Sigmoid colon (tissue), 7 donors: ENCODE data around the gene INTS4. TPM values are rescaled to one million over a fixed set of nuclear protein-coding genes. Genes with fewer than 3 reads are reported as not detected.
"Not testable (repeated sequence)": the region's sequence is repeated elsewhere in the genome, so short reads cannot be mapped to it uniquely, and the experiment has no call there.

ENCODE experiments used
- DNase-seq: peaks from one replicate; pipeline ENCODE4 v3.0.0-alpha.2; 2019
- H3K27ac ChIP-seq, 4 donors: fragments of 200-600 bp; sonication (generic); one replicate each; pipeline ENCODE4 v1.5.1; 2016 to 2019; ENCODE audit warnings: mild to moderate bottlenecking in 1 of 4
- H3K27me3 ChIP-seq, 3 donors: fragments of 200-600 bp; sonication (generic); one replicate each; pipeline ENCODE4 v1.5.1; 2019; ENCODE audit warnings: mild to moderate bottlenecking in 1 of 3
- H3K36me3 ChIP-seq, 4 donors: fragments of 200-600 bp; sonication (generic); one replicate each; pipeline ENCODE4 v1.5.1; 2016 to 2019
- H3K4me1 ChIP-seq, 4 donors: fragments of 200-600 bp; sonication (generic); one replicate each; pipeline ENCODE4 v1.5.1; 2017 to 2019
- H3K4me3 ChIP-seq, 4 donors: fragments of 200-600 bp; sonication (generic); one replicate each; pipeline ENCODE4 v1.5.1; 2017 to 2019; ENCODE audit warnings: mild to moderate bottlenecking in 2 of 4, moderate library complexity in 1 of 4
- H3K9me3 ChIP-seq, 4 donors: fragments of 200-600 bp in 3 of 4; sonication (generic) in 3 of 4; one replicate each; pipeline versions ENCODE4 v1.5.1 to v1.6.1; 2013 to 2019
- CTCF ChIP-seq, 4 experiments: fragments of 450-650 bp in 3 of 4; fragments of 200-600 bp in 1 of 4; IDR thresholded peaks; one replicate each; pipeline ENCODE4 v1.5.1; 2016 to 2019; ENCODE audit warnings: antibody characterized with exemption in 4 of 4, mild to moderate bottlenecking in 3 of 4, moderate library complexity in 2 of 4
- EP300 ChIP-seq, 4 donors: sonication (generic); formaldehyde crosslinking; IDR thresholded peaks; one replicate each; pipeline ENCODE4 v1.6.1; 2017; ENCODE audit warnings: antibody characterized with exemption in 4 of 4
- POLR2A ChIP-seq, 2 donors: fragments of 450-650 bp; IDR thresholded peaks; one replicate each; pipeline ENCODE4 v1.6.1; 2016; ENCODE audit warnings: antibody characterized with exemption in 2 of 2, mild to moderate bottlenecking in 2 of 2, moderate library complexity in 2 of 2
- POLR2AphosphoS5 ChIP-seq, 4 donors: sonication (generic); formaldehyde crosslinking; IDR thresholded peaks; one replicate each; pipeline ENCODE4 v1.6.1; 2017; ENCODE audit warnings: antibody characterized with exemption in 4 of 4
- WGBS, 2 donors: extraction: QIAGEN DNeasy Blood & Tissue Kit; methylation state at CpG; one replicate each; pipeline ENCODE4 v1.1.7; 2013; 5-methylcytosine and 5-hydroxymethylcytosine counted together
- intact Hi-C: fragments of 100-400 bp; cut with DNase I; formaldehyde crosslinking; loops from one replicate; pipeline ENCODE4 v1.15.1; 2023
- polyA plus RNA-seq, 3 donors: library from polyadenylated mRNA; stranded (reverse); fragments of 200-250 nt; gene quantifications; one replicate each; pipeline ENCODE4 v1.2.3, GENCODE V29; 2013
- total RNA-seq, 4 donors: library from RNA; depleted of rRNA; stranded (reverse); fragments of >200 nt; gene quantifications; one replicate each; pipeline ENCODE4 v1.1.0, GENCODE V29; 2016
- donor health status: healthy with polysubstance abuse.
- donor health status: Bipolar disorder and iron deficiency.
- donor health status: healthy.

The INTS4 gene
- total and polyA plus RNA-seq, 7 donors = 11.1 to 32.1 (median 26.3) TPM

DNA sequence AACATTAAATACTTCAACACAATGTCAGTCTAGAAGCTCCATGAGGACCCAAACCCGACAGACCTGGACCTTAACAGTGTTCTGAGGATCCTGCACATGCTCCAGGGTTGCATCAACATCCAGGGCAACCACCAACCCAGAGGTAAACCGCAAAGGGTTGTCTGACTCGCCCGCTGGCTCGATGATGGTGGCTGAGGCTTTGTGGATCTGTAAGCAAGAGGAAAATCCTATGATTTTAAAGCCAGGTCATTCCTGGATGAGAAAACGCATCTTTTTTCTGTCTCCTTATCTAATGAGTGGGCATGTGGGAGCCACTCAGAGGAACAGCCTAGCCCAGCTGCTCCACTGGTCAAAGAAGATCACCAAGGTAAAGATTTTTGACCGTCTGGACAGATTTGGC is 103.2 kb downstream of the INTS4 start:
- DNase-seq, H3K4me3 ChIP-seq, H3K27me3 ChIP-seq, H3K27ac ChIP-seq, intact Hi-C loops, H3K9me3 ChIP-seq, H3K4me1 ChIP-seq: not testable (repeated sequence)
- peaks cover 0 to 35% (median 15%) of the 10 kb centered on the region in 4 donors for H3K36me3 ChIP-seq
- WGBS, 2 donors = 96 to 97% methylated on average over 7 of the region's 7 CpGs

GRCh38 chr11:77890619-77891056 is 103.8 kb downstream of the INTS4 start:
- 12 to 62% methylated on average over 4 of the region's 4 CpGs for WGBS, 2 donors
- H3K9me3 ChIP-seq, intact Hi-C loops, H3K27me3 ChIP-seq, DNase-seq, H3K27ac ChIP-seq, H3K4me3 ChIP-seq, H3K4me1 ChIP-seq: not testable (repeated sequence)
- H3K36me3 ChIP-seq = peaks cover 0 to 41% (median 20%) of the 10 kb centered on the region in 4 donors

GRCh38 chr11:77890100-77890614 is 104.3 kb downstream of the INTS4 start:
- H3K4me3 ChIP-seq, H3K4me1 ChIP-seq, H3K27ac ChIP-seq, intact Hi-C loops, H3K9me3 ChIP-seq, DNase-seq, H3K27me3 ChIP-seq: not testable (repeated sequence)
- H3K36me3 ChIP-seq = peaks cover 0 to 41% (median 21%) of the 10 kb centered on the region in 4 donors

DNA sequence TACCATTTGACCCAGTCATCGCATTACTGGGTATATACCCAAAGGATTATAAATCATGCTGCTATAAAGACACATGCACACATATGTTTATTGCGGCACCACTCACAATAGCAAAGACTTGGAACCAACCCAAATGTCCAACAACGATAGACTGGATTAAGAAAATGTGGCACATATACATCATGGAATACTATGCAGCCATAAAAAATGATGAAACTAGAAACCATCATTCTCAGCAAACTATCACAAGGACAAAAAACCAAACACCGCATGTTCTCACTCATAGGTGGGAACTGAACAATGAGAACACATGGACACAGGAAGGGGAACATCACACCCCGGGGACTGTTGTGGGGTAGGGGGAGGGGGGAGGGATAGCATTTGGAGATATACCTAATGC is 105.4 kb downstream of the INTS4 start:
- peaks cover 6 to 50% (median 21%) of the 10 kb centered on the region in 4 donors for H3K36me3 ChIP-seq
- WGBS, 2 donors = 93 to 95% methylated on average over 5 of the region's 5 CpGs
- intact Hi-C loops = not testable (repeated sequence)

GRCh38 chr11:77886401-77886800 is 108.1 kb downstream of the INTS4 start:
- H3K27ac ChIP-seq = no peak overlapping the region
- no peaks in the 10 kb centered on the region for H3K4me1 ChIP-seq
- intact Hi-C loops = no loop called here
- H3K9me3 ChIP-seq = no peaks in the 10 kb centered on the region
- H3K36me3 ChIP-seq = peaks cover 5 to 58% (median 15%) of the 10 kb centered on the region in 4 donors
- DNase-seq = no peak
- TF ChIP-seq POLR2AphosphoS5 (IDR thresholded peaks at IDR 0.05) (no peak), EP300 (IDR thresholded peaks at IDR 0.05) (no peak), POLR2A (IDR thresholded peaks at IDR 0.05) (no peak), CTCF (IDR thresholded peaks at IDR 0.05) (no peak)
- no peak overlapping the region for H3K4me3 ChIP-seq
- 85 to 96% methylated on average over 18 of the region's 18 CpGs for WGBS, 2 donors
- no peaks in the 10 kb centered on the region for H3K27me3 ChIP-seq

More for the DNA sequence above, 105.4 kb downstream of the INTS4 start:
- not testable (repeated sequence) for DNase-seq, H3K9me3 ChIP-seq, H3K27me3 ChIP-seq, H3K27ac ChIP-seq, H3K4me3 ChIP-seq, H3K4me1 ChIP-seq

DNA sequence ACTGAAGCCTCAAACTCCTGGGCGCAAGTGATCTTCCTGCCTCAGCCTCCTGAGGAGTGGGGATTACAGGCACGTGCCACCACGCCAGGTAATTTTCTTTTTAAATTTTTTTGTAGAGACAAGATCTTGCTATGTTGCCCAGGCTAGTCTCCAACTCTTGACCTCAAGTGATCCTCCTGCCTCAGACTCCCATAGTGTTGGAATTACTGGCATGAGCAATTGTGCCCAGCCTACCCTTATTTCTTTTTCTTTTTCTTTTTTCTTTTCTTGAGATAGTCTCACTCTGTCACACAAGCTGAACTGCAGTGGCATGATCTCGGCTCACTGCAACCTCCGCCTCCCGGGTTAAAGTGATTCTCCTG is 109.7 kb downstream of the INTS4 start:
- H3K27ac ChIP-seq = no peak overlapping the region
- no peaks in the 10 kb centered on the region for H3K9me3 ChIP-seq
- H3K4me1 ChIP-seq = no peaks in the 10 kb centered on the region
- intact Hi-C loops = no loop called here
- H3K36me3 ChIP-seq = peaks cover 6 to 67% (median 14%) of the 10 kb centered on the region in 4 donors
- DNase-seq = no peak
- H3K27me3 ChIP-seq = no peaks in the 10 kb centered on the region
- 97 to 98% methylated on average over 6 of the region's 6 CpGs for WGBS, 2 donors
- H3K4me3 ChIP-seq = no peak overlapping the region
- TF ChIP-seq POLR2A (IDR thresholded peaks at IDR 0.05) = no peak
- TF ChIP-seq POLR2AphosphoS5 (IDR thresholded peaks at IDR 0.05) = no peak
- TF ChIP-seq EP300 (IDR thresholded peaks at IDR 0.05) = no peak
- no peak for TF ChIP-seq CTCF (IDR thresholded peaks at IDR 0.05)

DNA sequence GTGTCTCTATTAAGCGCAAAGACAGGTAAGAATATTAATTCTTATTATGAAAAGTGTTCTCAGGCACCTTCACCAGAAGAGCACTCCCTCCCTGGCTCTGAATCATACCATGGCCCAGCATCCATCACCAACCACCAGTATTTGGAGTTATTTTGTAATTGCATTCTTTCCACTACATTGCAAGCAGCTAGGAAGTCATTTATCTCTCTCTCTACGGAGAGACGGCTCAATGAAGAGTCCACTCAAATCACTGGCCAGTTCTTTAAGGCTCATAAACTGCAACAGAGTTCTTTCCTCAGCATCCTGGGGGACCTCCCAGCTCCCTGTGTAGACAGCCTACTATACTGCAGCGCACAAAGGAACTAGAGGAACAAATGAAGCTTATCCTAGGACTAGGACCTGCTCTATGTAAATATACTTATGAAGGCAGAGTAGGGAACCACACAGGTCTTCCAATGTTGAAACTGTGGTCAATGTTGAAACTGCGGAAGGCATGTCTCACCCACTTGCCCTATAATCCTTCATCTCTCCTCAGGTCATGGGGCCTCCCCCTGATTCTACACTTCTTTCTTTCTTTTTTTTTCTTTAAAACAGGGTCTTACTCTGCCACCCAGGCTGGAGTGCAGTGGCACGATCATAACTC is 110.2 kb downstream of the INTS4 start:
- WGBS, 2 donors = 90 to 97% methylated on average over 6 of the region's 6 CpGs
- H3K4me1 ChIP-seq = peaks cover 0 to under 1% (median 0%) of the 10 kb centered on the region in 4 donors
- no peak overlapping the region for H3K27ac ChIP-seq
- peaks cover 6 to 63% (median 13%) of the 10 kb centered on the region in 4 donors for H3K36me3 ChIP-seq
- H3K27me3 ChIP-seq = no peaks in the 10 kb centered on the region
- no peak for TF ChIP-seq EP300 (IDR thresholded peaks at IDR 0.05)
- no peak for TF ChIP-seq POLR2AphosphoS5 (IDR thresholded peaks at IDR 0.05)
- no peak for TF ChIP-seq CTCF (IDR thresholded peaks at IDR 0.05)
- TF ChIP-seq POLR2A (IDR thresholded peaks at IDR 0.05) = no peak
- intact Hi-C loops = no loop called here
- DNase-seq = no peak
- H3K9me3 ChIP-seq = no peaks in the 10 kb centered on the region
- no peak overlapping the region for H3K4me3 ChIP-seq
